ENCODE results near the gene IL1RAPL2. TPM values are rescaled to one million over a fixed set of nuclear protein-coding genes. Genes with fewer than 3 reads are reported as not detected.

The IL1RAPL2 gene
- total RNA-seq, result not detected in 2 replicates

GRCh38 chrX:104565791-104566680 is at the start of gene IL1RAPL2:
Gene IL1RAPL2, plus strand, starts transcription at chrX:104566199.

GRCh38 chrX:105220636-105221035 is 654.6 kb downstream of the IL1RAPL2 start, which contains the start of gene TEX13A:
Gene TEX13A, minus strand, starts transcription at chrX:105220694. Its CDS starts 297 bp downstream, at chrX:105220397.

Measured in regular cardiac myocyte (primary cell).